WTC11 (cell line): Measurements from ENCODE around the gene DNASE2B. TPM values are rescaled to one million over a fixed set of nuclear protein-coding genes. Genes with fewer than 3 reads are reported as not detected.

Source experiments
- ATAC-seq: fragments of 200-7000 bp; cut with Tn5 transposase; 2 replicates; pipeline ENCODE4 v1.10.0; 2021; ENCODE audit warnings: mild to moderate bottlenecking, moderate library complexity
- CTCF ChIA-PET: fragments of 300-600 bp; sonication (Branson Sonifier 250); formaldehyde crosslinking; loops from one replicate; lab custom pipeline; 2021; ENCODE audit warnings: antibody characterized with exemption; lab: Charles Lee
- POLR2A ChIA-PET: fragments of 350-600 bp; sonication (Branson Sonifier 250); formaldehyde crosslinking; loops from one replicate; lab custom pipeline; 2021; ENCODE audit warnings: antibody characterized with exemption; lab: Charles Lee
- DNase-seq: peaks from one replicate; pipeline ENCODE4 v3.0.0; 2021; ENCODE audit warnings: low spot score
- H3K27ac Mint-ChIP-seq: 2 replicates; pipeline ENCODE4 v1.8.0; 2021; ENCODE audit warnings: mixed read lengths
- H3K27me3 Mint-ChIP-seq: 2 replicates; pipeline ENCODE4 v1.8.0; 2021; ENCODE audit warnings: low read depth, mild to moderate bottlenecking, moderate library complexity, mixed read lengths
- H3K36me3 Mint-ChIP-seq: 2 replicates; pipeline ENCODE4 v1.8.0; 2021; ENCODE audit warnings: mixed read lengths
- H3K4me1 Mint-ChIP-seq: 2 replicates; pipeline ENCODE4 v1.8.0; 2022; ENCODE audit warnings: mixed read lengths
- H3K4me3 Mint-ChIP-seq: 2 replicates; pipeline ENCODE4 v1.8.0; 2021; ENCODE audit warnings: mild to moderate bottlenecking, moderate library complexity, mixed read lengths
- H3K9me3 Mint-ChIP-seq: 2 replicates; pipeline ENCODE4 v1.8.0; 2021; ENCODE audit warnings: mixed read lengths
- AFF4 ChIP-seq: sonication (generic); formaldehyde crosslinking; IDR thresholded peaks from 2 replicates; pipeline ENCODE4 v1.8.1; 2023; ENCODE audit warnings: mild to moderate bottlenecking, missing genetic modification reagents, borderline replicate concordance
- ATF1 ChIP-seq: sonication (generic); formaldehyde crosslinking; IDR thresholded peaks from 2 replicates; pipeline ENCODE4 v1.8.1; 2023; ENCODE audit warnings: mild to moderate bottlenecking, moderate library complexity, missing genetic modification reagents
- ATF2 ChIP-seq: sonication (generic); formaldehyde crosslinking; IDR thresholded peaks from 2 replicates; pipeline ENCODE4 v1.8.1; 2022; ENCODE audit warnings: low read depth, missing genetic modification reagents, borderline replicate concordance
- CREM ChIP-seq: sonication (generic); formaldehyde crosslinking; IDR thresholded peaks from 2 replicates; pipeline ENCODE4 v1.8.1; 2022; ENCODE audit warnings: mild to moderate bottlenecking, missing genetic modification reagents, moderate library complexity
- FOXP4 ChIP-seq: sonication (generic); formaldehyde crosslinking; IDR thresholded peaks from 2 replicates; pipeline ENCODE4 v1.8.0; 2022; ENCODE audit warnings: mild to moderate bottlenecking, missing genetic modification reagents
- GABPB1 ChIP-seq: sonication (generic); formaldehyde crosslinking; IDR thresholded peaks from 2 replicates; pipeline ENCODE4 v1.8.1; 2023; ENCODE audit warnings: mild to moderate bottlenecking, missing genetic modification reagents
- GRHL2 ChIP-seq: fragments of 250-450 bp; sonication (Bioruptor Pico); IDR thresholded peaks from 2 replicates; pipeline ENCODE4 v1.8.0; 2022; ENCODE audit warnings: mild to moderate bottlenecking, moderate library complexity; ENCODE audit not compliant: insufficient replicate concordance, severe bottlenecking
- GTF2I ChIP-seq: fragments of 250-450 bp; sonication (Bioruptor Pico); conservative IDR thresholded peaks from 2 replicates; pipeline ENCODE4 v1.4.0; 2021; ENCODE audit warnings: mild to moderate bottlenecking
- HMGA2 ChIP-seq: fragments of 250-450 bp; sonication (Bioruptor Pico); IDR thresholded peaks from 2 replicates; pipeline ENCODE4 v1.4.0; 2021; ENCODE audit warnings: mild to moderate bottlenecking, moderate library complexity
- NFYB ChIP-seq: sonication (generic); formaldehyde crosslinking; conservative IDR thresholded peaks from 2 replicates; pipeline ENCODE4 v1.8.0; 2022; ENCODE audit warnings: low read depth, missing genetic modification reagents
- SOX15 ChIP-seq: fragments of 250-450 bp; sonication (Bioruptor Pico); IDR thresholded peaks from 2 replicates; pipeline ENCODE4 v1.9.0; 2021; ENCODE audit warnings: mild to moderate bottlenecking
- ZNF219 ChIP-seq: sonication (generic); formaldehyde crosslinking; IDR thresholded peaks from 2 replicates; pipeline ENCODE4 v1.8.0; 2023; ENCODE audit warnings: missing genetic modification reagents, mild to moderate bottlenecking, borderline replicate concordance
- ZNF396 ChIP-seq: fragments of 250-450 bp; sonication (Bioruptor Pico); IDR thresholded peaks from 2 replicates; pipeline ENCODE4 v1.8.0; 2021; ENCODE audit warnings: mild to moderate bottlenecking, moderate library complexity, borderline replicate concordance
- total RNA-seq: library from RNA; stranded (reverse); gene quantifications from 3 replicates; pipeline ENCODE4 v1.2.3, GENCODE V29; 2021
- TF ChIP-seq, protein P1 (sequence below): sonication (generic); formaldehyde crosslinking; IDR thresholded peaks from 2 replicates; pipeline ENCODE4 v1.8.0; 2023; ENCODE audit warnings: mild to moderate bottlenecking, missing genetic modification reagents
- TF ChIP-seq, protein P2 (sequence below): sonication (generic); formaldehyde crosslinking; IDR thresholded peaks from 2 replicates; pipeline ENCODE4 v1.8.1; 2023; ENCODE audit warnings: mild to moderate bottlenecking, missing genetic modification reagents
- TF ChIP-seq, protein P3 (sequence below): fragments of 250-450 bp; sonication (Bioruptor Pico); IDR thresholded peaks from 2 replicates; pipeline ENCODE4 v2.1.2; 2022; ENCODE audit warnings: mild to moderate bottlenecking, moderate library complexity
- TF ChIP-seq, protein P4 (sequence below): sonication (generic); formaldehyde crosslinking; IDR thresholded peaks from 2 replicates; pipeline ENCODE4 v1.8.0; 2023; ENCODE audit warnings: missing genetic modification reagents
- TF ChIP-seq, protein P5 (sequence below): sonication (generic); formaldehyde crosslinking; IDR thresholded peaks from 2 replicates; pipeline ENCODE4 v1.8.1; 2023; ENCODE audit warnings: mild to moderate bottlenecking, missing genetic modification reagents, moderate library complexity

DNASE2B gene
- total RNA-seq, 1 experiment from 2014 or later = 0.15 TPM

DNA sequence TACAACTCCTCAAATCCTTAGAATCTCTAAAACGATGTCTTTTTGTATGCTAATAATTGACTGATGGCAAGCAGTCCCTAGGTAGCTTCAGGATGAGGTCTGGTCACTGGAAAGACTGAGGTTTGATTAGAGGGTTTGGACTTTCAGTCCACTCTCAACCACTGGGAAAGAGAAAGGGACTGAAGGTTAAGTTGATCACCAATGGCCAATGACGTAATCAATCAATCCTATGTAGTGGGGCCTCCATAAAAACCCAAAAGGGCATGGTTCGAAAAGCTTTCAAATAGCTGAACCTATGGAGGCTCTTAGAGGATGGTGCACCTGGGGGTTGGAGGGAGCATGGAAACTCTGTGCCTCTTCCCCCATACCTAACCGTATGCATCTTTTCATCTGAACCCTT lies 39.6 kb upstream of the DNASE2B start (continued):
- TF ChIP-seq ATF2 (CRISPR knock-in tag) = no peak
- TF ChIP-seq SOX15 (CRISPR knock-in tag) = no peak
- no peak for TF ChIP-seq CREM (CRISPR knock-in tag)
- TF ChIP-seq, protein P1, sequence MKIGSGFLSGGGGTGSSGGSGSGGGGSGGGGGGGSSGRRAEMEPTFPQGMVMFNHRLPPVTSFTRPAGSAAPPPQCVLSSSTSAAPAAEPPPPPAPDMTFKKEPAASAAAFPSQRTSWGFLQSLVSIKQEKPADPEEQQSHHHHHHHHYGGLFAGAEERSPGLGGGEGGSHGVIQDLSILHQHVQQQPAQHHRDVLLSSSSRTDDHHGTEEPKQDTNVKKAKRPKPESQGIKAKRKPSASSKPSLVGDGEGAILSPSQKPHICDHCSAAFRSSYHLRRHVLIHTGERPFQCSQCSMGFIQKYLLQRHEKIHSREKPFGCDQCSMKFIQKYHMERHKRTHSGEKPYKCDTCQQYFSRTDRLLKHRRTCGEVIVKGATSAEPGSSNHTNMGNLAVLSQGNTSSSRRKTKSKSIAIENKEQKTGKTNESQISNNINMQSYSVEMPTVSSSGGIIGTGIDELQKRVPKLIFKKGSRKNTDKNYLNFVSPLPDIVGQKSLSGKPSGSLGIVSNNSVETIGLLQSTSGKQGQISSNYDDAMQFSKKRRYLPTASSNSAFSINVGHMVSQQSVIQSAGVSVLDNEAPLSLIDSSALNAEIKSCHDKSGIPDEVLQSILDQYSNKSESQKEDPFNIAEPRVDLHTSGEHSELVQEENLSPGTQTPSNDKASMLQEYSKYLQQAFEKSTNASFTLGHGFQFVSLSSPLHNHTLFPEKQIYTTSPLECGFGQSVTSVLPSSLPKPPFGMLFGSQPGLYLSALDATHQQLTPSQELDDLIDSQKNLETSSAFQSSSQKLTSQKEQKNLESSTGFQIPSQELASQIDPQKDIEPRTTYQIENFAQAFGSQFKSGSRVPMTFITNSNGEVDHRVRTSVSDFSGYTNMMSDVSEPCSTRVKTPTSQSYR = no peak
- no peak for TF ChIP-seq HMGA2 (CRISPR knock-in tag)

DNA sequence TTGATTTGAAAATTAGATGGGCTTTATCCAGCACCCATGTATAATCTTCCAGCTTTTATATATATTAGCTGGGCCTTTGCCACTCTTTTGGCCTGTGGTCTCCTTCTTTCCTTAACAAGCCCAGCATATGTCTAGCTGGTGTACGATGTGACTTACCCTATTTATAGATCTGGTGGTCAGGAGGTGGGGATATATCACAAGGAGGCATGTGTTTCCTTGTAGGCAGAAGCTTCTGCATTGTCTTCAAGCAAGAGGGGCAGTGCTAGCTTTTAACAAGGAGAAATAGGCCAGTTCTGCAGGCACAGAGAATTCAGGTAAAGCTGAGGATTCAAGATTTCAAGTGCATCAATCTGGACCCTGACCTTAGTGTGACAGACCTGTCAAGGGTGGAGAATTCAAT lies 38.0 kb upstream of the DNASE2B start:
- no peak for DNase-seq
- no peaks in the 10 kb centered on the region for H3K36me3 Mint-ChIP-seq
- no peak for TF ChIP-seq NFYB (CRISPR knock-in tag)
- TF ChIP-seq ZNF396 (CRISPR knock-in tag) = no peak
- no peak for TF ChIP-seq AFF4
- no peak for TF ChIP-seq GTF2I (CRISPR knock-in tag)
- no peak for TF ChIP-seq GRHL2 (CRISPR knock-in tag)
- TF ChIP-seq ZNF219 (CRISPR knock-in tag) = no peak
- no peak for TF ChIP-seq ATF1 (CRISPR knock-in tag)
- no peak for TF ChIP-seq FOXP4 (CRISPR knock-in tag)
- TF ChIP-seq, protein P2, sequence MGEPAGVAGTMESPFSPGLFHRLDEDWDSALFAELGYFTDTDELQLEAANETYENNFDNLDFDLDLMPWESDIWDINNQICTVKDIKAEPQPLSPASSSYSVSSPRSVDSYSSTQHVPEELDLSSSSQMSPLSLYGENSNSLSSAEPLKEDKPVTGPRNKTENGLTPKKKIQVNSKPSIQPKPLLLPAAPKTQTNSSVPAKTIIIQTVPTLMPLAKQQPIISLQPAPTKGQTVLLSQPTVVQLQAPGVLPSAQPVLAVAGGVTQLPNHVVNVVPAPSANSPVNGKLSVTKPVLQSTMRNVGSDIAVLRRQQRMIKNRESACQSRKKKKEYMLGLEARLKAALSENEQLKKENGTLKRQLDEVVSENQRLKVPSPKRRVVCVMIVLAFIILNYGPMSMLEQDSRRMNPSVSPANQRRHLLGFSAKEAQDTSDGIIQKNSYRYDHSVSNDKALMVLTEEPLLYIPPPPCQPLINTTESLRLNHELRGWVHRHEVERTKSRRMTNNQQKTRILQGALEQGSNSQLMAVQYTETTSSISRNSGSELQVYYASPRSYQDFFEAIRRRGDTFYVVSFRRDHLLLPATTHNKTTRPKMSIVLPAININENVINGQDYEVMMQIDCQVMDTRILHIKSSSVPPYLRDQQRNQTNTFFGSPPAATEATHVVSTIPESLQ (CRISPR knock-in tag) = no peak
- TF ChIP-seq GABPB1 (CRISPR knock-in tag) = no peak
- TF ChIP-seq, protein P3, sequence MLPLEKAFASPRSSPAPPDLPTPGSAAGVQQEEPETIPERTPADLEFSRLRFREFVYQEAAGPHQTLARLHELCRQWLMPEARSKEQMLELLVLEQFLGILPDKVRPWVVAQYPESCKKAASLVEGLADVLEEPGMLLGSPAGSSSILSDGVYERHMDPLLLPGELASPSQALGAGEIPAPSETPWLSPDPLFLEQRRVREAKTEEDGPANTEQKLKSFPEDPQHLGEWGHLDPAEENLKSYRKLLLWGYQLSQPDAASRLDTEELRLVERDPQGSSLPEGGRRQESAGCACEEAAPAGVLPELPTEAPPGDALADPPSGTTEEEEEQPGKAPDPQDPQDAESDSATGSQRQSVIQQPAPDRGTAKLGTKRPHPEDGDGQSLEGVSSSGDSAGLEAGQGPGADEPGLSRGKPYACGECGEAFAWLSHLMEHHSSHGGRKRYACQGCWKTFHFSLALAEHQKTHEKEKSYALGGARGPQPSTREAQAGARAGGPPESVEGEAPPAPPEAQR (CRISPR knock-in tag) = no peak
- TF ChIP-seq, protein P4, sequence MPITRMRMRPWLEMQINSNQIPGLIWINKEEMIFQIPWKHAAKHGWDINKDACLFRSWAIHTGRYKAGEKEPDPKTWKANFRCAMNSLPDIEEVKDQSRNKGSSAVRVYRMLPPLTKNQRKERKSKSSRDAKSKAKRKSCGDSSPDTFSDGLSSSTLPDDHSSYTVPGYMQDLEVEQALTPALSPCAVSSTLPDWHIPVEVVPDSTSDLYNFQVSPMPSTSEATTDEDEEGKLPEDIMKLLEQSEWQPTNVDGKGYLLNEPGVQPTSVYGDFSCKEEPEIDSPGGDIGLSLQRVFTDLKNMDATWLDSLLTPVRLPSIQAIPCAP (CRISPR knock-in tag) = no peak
- TF ChIP-seq, protein P5, sequence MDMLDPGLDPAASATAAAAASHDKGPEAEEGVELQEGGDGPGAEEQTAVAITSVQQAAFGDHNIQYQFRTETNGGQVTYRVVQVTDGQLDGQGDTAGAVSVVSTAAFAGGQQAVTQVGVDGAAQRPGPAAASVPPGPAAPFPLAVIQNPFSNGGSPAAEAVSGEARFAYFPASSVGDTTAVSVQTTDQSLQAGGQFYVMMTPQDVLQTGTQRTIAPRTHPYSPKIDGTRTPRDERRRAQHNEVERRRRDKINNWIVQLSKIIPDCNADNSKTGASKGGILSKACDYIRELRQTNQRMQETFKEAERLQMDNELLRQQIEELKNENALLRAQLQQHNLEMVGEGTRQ (CRISPR knock-in tag) = no peak
- TF ChIP-seq, all 79 proteins: peak for 0
- ChIA-PET CTCF (no interaction called here), POLR2A (no interaction called here)
- no peaks in the 10 kb centered on the region for H3K4me1 Mint-ChIP-seq
- no peak overlapping the region for H3K4me3 Mint-ChIP-seq
- H3K27me3 Mint-ChIP-seq = no peaks in the 10 kb centered on the region; the same call in 1 of the 2 replicates
- H3K27ac Mint-ChIP-seq = no peak overlapping the region
- ATAC-seq = no peak
- H3K9me3 Mint-ChIP-seq = peaks cover 5% of the 10 kb centered on the region
